IPS-11a (cell line): ENCODE results near the gene VWA2.

Experiments used
- H3K4me3 ChIP-seq: one replicate; pipeline ENCODE4 v1.5.1; 2013; ENCODE audit warnings: low read depth, low read length, control low read depth

Gene VWA2

DNA sequence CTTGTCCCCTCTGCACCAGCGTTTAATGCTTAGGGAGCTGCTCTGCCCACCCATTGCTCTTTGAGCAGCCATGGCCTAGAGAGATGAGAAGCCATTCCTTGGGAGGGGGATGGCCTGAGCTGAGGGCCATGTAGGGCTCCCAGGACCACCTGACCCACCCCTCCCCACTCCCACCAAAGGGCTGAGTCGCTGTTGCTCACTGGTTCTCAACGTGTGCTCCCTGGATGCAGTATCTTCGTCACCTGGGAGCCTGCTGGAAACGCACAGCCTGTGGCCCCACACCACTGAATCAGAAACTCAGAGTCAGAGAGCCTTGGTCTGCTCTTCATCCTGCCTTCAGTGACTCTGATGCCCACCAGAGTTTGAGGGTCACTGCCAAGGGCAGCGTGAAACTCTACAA is 37.0 kb downstream of the VWA2 start:
- no peak overlapping the region for H3K4me3 ChIP-seq

GRCh38 chr10:114276671-114277070 is 37.6 kb downstream of the VWA2 start:
- H3K4me3 ChIP-seq, result no peak overlapping the region

GRCh38 chr10:114278140-114278883 is 39.3 kb downstream of the VWA2 start:
- H3K4me3 ChIP-seq, result no peak overlapping the region

GRCh38 chr10:114278884-114279191 is 39.8 kb downstream of the VWA2 start:
- H3K4me3 ChIP-seq, result no peak overlapping the region

DNA sequence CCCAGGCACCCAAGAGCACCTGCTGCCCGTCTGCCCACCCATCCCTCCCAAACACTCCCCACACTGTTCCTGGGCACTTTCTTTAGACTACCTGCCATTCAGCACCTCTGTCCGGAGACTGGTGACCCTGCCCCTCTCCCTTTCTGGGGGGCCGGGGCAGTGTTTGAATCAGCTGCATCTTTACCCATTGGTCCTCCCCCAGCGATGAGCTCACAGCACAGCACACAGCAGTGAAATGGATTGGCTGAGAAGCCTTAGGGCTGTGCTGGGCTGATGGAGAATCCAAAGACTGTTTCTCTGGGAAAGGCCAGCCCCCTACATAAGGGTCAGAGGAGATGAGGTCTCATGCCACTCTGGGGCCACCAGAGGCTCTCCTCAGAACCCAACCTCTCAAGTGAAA is 40.2 kb downstream of the VWA2 start:
- H3K4me3 ChIP-seq, result no peak overlapping the region

GRCh38 chr10:114279901-114280644 is 41.0 kb downstream of the VWA2 start:
- H3K4me3 ChIP-seq, result no peak overlapping the region

- no peak overlapping the region for H3K4me3 ChIP-seq
Measured at GRCh38 chr10:114281006-114281405, 42.0 kb downstream of the VWA2 start.

DNA sequence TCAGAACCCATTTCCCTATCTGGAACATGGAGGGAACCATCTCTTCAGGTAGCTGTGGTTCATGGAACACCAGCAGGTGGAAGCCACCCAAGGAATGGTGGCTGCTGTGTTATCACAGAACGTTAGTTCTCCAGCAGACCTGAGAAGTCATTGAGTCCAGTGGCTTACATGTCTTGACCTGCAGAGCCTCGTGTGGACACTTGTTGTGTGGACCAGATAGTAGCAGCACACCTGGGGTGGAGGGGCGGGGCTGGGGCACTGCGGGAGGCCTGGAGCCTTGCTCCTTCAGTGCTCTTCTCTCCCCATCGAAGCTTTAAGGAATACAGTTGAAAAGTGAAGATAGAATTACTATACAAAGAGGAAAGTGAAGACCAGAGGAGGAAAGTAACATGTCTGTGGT is 42.4 kb downstream of the VWA2 start:
- H3K4me3 ChIP-seq, result no peak overlapping the region

DNA sequence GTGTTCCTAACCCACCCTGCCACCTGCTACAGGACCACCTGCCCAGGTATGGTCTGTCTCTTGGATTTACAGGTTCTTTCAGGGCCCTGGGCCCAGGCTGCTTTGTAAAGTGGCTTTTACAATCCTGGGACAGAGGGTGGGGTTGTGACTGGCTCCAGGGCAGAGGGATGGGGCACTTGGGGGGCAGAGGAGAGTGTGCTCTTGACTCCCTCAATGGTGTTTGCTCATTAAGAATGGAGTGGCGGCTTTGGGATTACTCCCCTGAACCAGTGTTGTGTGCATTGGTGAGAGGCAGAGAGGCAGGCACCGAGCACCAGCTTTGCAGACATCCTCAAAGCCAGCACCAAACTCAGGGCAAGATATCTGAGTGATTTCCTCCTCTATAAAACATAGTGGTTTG is 43.5 kb downstream of the VWA2 start:
- H3K4me3 ChIP-seq, result no peak overlapping the region

GRCh38 chr10:114283091-114283490 is 44.0 kb downstream of the VWA2 start:
- H3K4me3 ChIP-seq, result no peak overlapping the region

- no peak overlapping the region for H3K4me3 ChIP-seq
Measured at GRCh38 chr10:114283535-114284234, 44.6 kb downstream of the VWA2 start.

DNA sequence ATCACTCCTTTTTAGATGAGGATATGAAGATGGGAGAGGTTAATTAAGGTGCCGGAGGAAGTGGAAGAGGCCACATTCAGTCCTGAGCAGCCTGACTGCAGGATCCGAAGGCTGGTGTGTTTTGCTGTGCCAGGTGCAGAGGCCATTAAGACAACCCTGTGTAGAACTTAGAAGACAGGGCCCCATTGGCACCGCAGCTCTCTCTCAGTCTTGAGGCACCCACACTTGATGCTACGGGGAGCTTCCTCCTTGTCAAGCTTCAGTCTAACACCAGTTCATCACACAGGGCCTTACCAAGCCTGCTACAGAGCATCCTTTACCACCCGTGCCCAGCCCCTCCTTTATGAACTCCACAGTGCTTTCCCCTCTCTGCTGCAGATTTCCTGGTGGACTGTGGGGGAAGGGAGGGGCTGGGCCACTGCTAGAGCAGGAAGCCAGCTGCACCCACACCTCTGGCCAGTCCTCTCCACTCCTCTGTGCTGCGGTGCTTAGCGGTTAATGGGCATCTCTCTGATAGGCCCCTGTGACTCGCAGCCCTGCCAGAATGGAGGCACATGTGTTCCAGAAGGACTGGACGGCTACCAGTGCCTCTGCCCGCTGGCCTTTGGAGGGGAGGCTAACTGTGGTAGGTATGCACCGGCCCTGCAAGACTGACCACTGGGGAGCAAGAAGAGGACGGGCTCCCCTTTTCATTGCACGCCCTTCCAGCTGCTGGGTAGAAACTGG is 45.5 kb downstream of the VWA2 start:
- H3K4me3 ChIP-seq, result no peak overlapping the region

- H3K4me3 ChIP-seq, result no peak overlapping the region
Measured at GRCh38 chr10:114285961-114286441, 46.9 kb downstream of the VWA2 start.

- H3K4me3 ChIP-seq, result no peak overlapping the region
Measured at GRCh38 chr10:114286921-114287320, 47.9 kb downstream of the VWA2 start.

DNA sequence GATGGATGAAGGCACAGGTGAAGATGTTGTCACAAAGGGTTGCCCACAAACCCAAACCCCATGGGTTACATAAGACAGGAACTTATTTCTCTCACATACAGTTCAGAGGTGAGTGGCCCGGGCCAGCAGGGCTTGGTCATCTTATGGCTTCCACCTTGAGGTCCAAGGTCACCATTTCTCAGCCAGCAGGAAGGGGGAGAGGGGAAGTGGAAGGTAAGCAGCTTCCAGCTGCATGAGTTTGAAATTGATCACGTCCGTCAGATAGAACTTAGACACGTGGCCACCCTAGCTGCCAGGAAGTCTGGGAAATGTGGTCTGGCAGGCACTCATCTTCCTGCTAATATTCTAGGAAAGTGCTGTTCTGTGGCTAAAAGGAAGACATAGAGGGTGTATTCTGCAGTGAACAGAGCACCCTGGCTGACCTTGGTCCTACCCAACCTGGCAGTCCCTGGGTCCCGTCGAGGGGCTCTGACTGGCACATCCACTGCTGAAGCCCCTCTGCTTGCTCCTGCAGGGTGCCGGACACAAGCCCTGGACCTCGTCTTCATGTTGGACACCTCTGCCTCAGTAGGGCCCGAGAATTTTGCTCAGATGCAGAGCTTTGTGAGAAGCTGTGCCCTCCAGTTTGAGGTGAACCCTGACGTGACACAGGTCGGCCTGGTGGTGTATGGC is 49.5 kb downstream of the VWA2 start:
- H3K4me3 ChIP-seq, result no peak overlapping the region

- H3K4me3 ChIP-seq, result no peak overlapping the region
Measured at GRCh38 chr10:114289096-114289436, 50.0 kb downstream of the VWA2 start.

GRCh38 chr10:114290038-114290437 is 51.0 kb downstream of the VWA2 start:
- no peak overlapping the region for H3K4me3 ChIP-seq

GRCh38 chr10:114291076-114291475 is 52.0 kb downstream of the VWA2 start:
- no peak overlapping the region for H3K4me3 ChIP-seq

- no peak overlapping the region for H3K4me3 ChIP-seq
Measured at GRCh38 chr10:114291516-114291915, 52.5 kb downstream of the VWA2 start.

DNA sequence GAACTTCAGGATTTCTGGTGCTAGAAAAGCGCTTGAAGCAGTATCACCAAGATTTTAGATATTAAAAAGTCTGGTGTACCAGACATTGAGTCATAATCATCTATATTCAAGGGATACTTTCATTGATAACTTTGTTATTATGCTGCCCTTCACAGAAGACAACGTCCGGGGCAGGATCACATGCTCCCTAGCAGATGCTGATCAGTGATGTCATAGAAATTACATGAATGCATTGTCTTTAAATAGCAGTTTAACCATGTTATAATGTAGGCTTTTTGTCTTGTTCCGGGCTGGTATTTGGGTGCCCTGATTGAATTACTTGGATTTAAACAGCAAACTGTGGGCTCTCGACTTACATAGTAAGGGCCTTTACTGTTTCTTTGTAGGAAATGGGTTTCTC is 54.0 kb downstream of the VWA2 start:
- no peak overlapping the region for H3K4me3 ChIP-seq

DNA sequence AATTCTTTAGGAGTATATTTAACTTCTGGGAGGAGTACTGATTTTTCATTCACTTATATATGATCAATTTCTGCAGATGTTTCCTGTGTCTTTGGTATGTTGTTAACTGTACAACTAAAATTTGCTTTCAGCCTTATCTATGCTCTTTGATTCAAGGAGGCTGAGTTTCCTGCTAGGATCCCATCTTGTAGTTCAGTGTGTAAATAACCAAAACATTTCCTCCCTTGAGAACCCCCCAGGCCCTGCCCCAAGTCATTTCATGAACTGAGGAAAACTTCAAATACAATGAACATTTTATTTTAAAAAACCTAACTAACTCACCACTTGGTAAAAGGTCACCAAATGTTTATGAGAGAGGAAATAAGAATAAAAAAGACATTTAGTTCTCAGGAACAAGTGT is 55.5 kb downstream of the VWA2 start:
- no peak overlapping the region for H3K4me3 ChIP-seq
